Measurements from ENCODE around the gene CHST8. TPM values are rescaled to one million over a fixed set of nuclear protein-coding genes. Genes with fewer than 3 reads are reported as not detected.

CHST8 gene
- total RNA-seq, 1 experiment from 2014 or later: 2.3 TPM

DNA sequence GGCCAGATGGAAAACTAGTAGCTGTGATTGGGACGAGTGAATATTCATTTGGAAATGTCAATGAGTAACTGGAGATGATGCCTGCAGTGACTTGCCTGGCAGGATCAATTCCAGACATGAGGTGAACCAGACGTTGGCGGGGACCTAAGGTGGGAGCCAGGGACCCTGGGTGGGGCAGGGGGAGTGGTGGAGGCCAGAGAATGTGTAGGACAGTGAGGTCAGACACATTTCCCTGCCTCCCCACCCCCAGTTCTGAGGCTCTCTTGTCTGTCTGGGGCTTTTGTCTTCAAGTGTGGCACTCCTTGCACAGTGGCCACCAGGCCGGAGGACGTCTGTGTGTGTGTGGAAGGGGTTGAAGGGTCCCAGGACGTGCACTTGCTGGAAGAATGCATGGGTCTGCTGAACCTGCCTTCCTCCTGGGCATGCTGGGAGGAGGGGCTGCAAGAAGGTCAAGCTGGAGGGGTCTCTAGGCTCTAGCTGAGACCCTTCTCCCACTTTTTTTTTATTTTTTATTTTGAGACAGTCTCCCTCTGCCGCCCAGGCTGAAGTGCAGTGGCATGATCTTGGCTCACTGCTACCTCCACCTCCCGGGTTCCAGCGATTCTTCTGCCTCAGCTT, 51.6 kb downstream of the CHST8 start:
- BruUV-seq (replicated peaks): no TSS peak
- Histone ChIP-seq H3K9me3 (ENCODE audit: low read depth, low read length, poor library complexity, severe bottlenecking) (no peaks in the 10 kb centered on the region), H3K36me3 (ENCODE audit: insufficient read depth, low read length, poor library complexity, severe bottlenecking) (no peaks in the 10 kb centered on the region), H3K27ac (ENCODE audit: low read depth, low read length, poor library complexity, severe bottlenecking) (no peak overlapping the region), H3K4me1 (ENCODE audit: insufficient read depth, low read length, poor library complexity, severe bottlenecking) (no peaks in the 10 kb centered on the region), H3K4me3 (ENCODE audit: low read depth, low read length, poor library complexity, severe bottlenecking) (no peak overlapping the region), H3K27me3 (replicated peaks; ENCODE audit: insufficient read depth, low read depth, low read length, poor library complexity) (peaks cover 15% of the 10 kb centered on the region)
- ChIA-PET POLR2A (ENCODE audit: low non-redundant PET) (no interaction called here), CTCF (no interaction called here)
- TF ChIP-seq, protein P1, sequence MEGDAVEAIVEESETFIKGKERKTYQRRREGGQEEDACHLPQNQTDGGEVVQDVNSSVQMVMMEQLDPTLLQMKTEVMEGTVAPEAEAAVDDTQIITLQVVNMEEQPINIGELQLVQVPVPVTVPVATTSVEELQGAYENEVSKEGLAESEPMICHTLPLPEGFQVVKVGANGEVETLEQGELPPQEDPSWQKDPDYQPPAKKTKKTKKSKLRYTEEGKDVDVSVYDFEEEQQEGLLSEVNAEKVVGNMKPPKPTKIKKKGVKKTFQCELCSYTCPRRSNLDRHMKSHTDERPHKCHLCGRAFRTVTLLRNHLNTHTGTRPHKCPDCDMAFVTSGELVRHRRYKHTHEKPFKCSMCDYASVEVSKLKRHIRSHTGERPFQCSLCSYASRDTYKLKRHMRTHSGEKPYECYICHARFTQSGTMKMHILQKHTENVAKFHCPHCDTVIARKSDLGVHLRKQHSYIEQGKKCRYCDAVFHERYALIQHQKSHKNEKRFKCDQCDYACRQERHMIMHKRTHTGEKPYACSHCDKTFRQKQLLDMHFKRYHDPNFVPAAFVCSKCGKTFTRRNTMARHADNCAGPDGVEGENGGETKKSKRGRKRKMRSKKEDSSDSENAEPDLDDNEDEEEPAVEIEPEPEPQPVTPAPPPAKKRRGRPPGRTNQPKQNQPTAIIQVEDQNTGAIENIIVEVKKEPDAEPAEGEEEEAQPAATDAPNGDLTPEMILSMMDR (conservative IDR thresholded peaks at IDR 0.05; ENCODE audit: low read depth, low read length): no peak
- no peak for TF ChIP-seq EZH2 (IDR thresholded peaks at IDR 0.05; ENCODE audit: borderline replicate concordance, low read depth, low read length, poor library complexity, severe bottlenecking)
- intact Hi-C loops (cut with micrococcal nuclease; ENCODE audit: unreplicated experiment): no loop called here
- DNase-seq (ENCODE audit: low spot score): no peak

DNA sequence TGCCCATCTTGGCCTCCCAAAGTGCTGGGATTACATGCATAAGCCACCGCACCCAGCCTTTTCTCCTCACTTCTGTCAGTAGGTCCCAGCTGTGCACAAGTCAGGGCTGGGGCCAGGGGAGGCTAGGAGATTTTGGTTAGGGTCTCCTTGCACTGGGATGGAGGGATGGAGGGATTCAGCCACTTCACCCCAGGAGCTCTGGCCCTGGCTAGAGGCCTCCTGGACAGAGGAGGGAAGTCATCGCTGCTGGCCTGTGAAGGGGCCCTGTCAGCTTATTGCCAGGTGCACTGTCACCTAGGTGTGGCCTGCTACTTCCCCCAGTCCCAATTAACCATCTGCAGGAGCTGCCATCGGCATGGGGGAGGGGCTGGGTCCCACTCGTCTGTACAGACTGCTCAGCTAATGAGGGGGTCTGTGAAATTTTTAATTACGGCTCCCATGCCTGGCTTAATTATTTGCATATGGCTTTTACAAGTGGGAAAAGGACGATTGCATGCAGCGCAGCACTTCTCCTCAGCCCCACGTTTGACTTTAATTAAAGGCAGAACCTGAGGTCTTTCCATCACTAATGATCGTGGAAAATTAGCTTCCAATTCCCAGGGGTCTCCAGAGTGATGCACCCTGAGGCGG, 52.4 kb downstream of the CHST8 start:
- ChIA-PET CTCF (no interaction called here), POLR2A (ENCODE audit: low non-redundant PET) (no interaction called here)
- no peak overlapping the region for H3K27ac ChIP-seq (ENCODE audit: low read depth, low read length, poor library complexity, severe bottlenecking)
- no peaks in the 10 kb centered on the region for H3K9me3 ChIP-seq (ENCODE audit: low read depth, low read length, poor library complexity, severe bottlenecking)
- intact Hi-C loops (cut with micrococcal nuclease; ENCODE audit: unreplicated experiment): no loop called here
- peaks cover 18% of the 10 kb centered on the region for H3K27me3 ChIP-seq (replicated peaks; ENCODE audit: insufficient read depth, low read depth, low read length, poor library complexity)
- H3K4me3 ChIP-seq (ENCODE audit: low read depth, low read length, poor library complexity, severe bottlenecking): no peak overlapping the region
- DNase-seq (ENCODE audit: low spot score): no peak
- TF ChIP-seq, protein P1 (conservative IDR thresholded peaks at IDR 0.05; ENCODE audit: low read depth, low read length): no peak
- TF ChIP-seq EZH2 (IDR thresholded peaks at IDR 0.05; ENCODE audit: borderline replicate concordance, low read depth, low read length, poor library complexity, severe bottlenecking): no peak
- H3K4me1 ChIP-seq (ENCODE audit: insufficient read depth, low read length, poor library complexity, severe bottlenecking): no peaks in the 10 kb centered on the region
- no peaks in the 10 kb centered on the region for H3K36me3 ChIP-seq (ENCODE audit: insufficient read depth, low read length, poor library complexity, severe bottlenecking)
- no TSS peak for BruUV-seq (replicated peaks)

DNA sequence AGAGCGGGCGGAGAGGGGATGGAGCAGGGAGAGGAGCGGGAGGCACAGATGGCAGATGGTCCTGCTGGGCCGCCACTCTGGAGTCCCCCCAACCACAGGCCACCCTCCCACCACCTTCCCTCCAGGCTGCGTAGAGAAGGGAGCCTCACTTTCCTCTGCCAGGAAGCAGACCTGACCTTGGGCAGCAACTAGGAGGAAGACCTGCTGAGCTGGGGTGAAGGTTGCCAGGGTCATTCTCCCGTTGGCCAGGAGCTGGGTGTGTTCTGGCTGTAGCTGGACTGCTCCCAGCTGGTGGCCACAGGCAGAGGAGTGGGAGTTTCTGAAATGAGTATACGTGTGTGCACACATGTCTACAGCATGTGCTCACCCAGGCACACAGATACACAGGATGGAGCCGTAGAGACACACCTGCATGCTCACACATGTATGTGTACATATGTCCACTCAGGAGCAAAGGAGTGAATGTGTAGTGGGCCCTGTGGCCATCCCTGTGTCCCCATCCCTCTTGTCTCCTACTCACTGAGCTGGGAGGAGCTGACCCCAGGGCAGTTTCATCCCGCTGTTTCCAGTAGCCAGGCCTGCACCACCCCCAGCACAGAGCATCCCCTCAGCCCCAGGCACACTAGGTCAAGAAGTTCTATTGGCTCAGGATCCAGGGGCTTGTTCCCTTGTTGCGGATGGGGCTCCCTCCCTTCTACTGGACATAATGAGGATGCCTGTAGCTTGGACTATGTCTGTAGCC, 53.0 kb downstream of the CHST8 start:
- H3K9me3 ChIP-seq (ENCODE audit: low read depth, low read length, poor library complexity, severe bottlenecking): no peaks in the 10 kb centered on the region
- intact Hi-C loops (cut with micrococcal nuclease; ENCODE audit: unreplicated experiment): no loop called here
- no TSS peak for BruUV-seq (replicated peaks)
- H3K4me3 ChIP-seq (ENCODE audit: low read depth, low read length, poor library complexity, severe bottlenecking): no peak overlapping the region
- no peaks in the 10 kb centered on the region for H3K4me1 ChIP-seq (ENCODE audit: insufficient read depth, low read length, poor library complexity, severe bottlenecking)
- H3K36me3 ChIP-seq (ENCODE audit: insufficient read depth, low read length, poor library complexity, severe bottlenecking): no peaks in the 10 kb centered on the region
- POLR2A ChIA-PET (ENCODE audit: low non-redundant PET): no interaction called here
- H3K27me3 ChIP-seq (replicated peaks; ENCODE audit: insufficient read depth, low read depth, low read length, poor library complexity): peaks cover 23% of the 10 kb centered on the region
- CTCF ChIA-PET: no interaction called here
- H3K27ac ChIP-seq (ENCODE audit: low read depth, low read length, poor library complexity, severe bottlenecking): no peak overlapping the region
- DNase-seq (ENCODE audit: low spot score): no peak
- no peak for TF ChIP-seq EZH2 (IDR thresholded peaks at IDR 0.05; ENCODE audit: borderline replicate concordance, low read depth, low read length, poor library complexity, severe bottlenecking)
- TF ChIP-seq, protein P1 (conservative IDR thresholded peaks at IDR 0.05; ENCODE audit: low read depth, low read length): no peak

Measured in A673 (cell line).